Activated CD8-positive, alpha-beta memory T cell treated with anti-CD3 and anti-CD28 coated beads, Interleukin-2, amount 50 U/mL, for 48 hours (primary cell): ENCODE data around the gene SLC26A1.
"Not testable (repeated sequence)": the region's sequence is repeated elsewhere in the genome, so short reads cannot be mapped to it uniquely, and the experiment has no call there.

ENCODE experiments used
- DNase-seq: peaks from one replicate; pipeline ENCODE4 v3.0.0-alpha.2; 2020

Gene SLC26A1

DNA sequence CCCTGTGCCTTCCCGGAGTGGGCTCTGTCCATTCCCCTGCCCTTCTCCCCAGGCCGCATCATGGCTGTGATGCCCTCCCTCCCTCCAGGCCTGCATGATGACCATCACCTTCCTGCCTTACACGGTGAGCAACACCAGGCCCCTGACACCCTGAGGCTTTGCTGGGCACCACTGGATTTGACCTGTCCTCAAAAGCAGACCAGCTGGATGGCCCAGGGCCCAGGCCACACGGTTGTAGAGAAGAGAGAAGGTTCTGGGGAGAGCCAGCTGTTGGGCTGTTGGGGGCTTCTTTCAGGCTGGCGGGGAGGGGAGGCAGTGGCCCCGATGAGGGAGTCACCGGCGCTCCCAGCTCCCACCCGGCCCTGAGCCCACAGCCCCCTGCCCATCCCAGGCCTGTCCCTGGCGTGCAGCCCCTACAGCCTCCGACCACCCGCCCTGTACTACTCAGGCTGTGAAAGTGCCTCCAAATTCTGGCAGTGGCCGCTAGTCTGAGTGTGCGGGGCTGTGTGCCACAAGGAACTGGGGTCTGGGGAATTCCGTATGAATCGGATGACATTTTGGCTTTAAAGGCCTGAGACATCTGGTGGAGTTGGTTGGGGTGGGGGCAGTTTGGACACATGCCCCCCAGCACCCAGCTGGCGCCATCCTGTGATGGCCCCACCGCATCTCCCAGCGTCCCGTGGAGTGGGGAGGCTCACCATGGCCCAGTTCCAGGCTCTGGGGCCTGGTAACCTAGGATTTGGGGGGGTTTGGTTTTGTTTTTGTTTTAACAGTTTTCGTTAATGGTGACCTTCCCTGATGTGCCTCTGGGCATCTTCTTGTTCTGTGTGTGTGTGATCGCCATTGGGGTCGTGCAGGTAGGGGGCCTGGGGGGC is 41.4 kb downstream of the SLC26A1 start:
- DNase-seq = no peak

DNA sequence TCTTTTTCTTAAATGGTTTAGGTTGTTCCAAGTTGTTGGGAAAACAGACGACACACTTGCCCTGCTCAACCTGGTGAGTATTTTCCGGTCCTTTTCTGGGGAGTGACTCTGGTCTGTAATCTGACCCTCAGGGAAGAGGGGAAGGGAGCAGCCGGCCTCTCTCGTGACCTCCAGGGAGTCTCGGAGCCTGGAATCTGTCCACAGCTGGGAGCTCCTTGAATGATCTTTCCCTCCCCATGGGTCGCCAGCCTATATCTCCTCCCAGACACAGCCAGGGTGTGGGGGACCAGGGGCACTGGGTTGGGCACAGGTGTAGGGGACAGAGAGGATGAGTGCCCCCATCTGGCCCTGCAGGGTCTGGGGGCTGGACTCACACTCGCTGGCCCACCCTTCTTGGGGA is 42.0 kb downstream of the SLC26A1 start:
- DNase-seq = no peak

DNA sequence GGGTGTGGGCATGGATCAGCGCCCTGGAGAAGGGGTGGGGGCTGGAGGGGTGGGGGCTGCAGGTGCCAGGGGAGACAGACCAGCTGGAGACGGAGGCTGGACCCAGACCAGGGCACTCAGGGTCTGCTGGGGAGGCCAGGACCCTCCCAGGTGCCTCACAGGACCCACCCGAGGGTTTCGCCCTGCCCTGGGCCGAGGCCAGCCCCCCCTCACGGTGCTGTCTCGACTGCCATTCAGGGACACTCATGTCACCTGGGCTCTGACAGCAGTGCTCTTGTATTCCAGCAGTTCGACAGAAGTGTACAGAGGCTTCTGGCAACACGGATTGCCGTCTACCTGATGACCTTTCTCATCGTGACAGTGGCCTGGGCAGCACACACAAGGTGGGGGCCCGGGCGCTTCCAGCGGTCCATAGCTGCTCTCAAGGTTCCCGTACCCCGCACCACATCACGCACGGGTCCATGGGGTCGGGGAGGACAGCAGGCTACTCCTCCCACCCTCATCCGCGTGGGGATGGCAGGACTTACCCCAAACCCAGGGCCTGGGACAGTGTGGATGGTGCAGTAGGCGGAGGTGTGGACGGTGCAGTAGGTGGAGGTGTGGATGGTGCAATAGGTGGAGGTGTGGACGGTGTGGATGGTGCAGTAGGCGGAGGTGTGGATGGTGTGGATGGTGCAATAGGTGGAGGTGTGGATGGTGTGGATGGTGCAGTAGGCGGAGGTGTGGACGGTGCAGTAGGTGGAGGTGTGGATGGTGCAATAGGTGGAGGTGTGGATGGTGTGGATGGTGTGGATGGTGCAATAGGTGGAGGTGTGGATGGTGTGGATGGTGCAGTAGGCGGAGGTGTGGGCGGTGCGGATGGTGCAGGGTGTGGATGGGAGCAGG is 42.8 kb downstream of the SLC26A1 start:
- DNase-seq = no peak

DNA sequence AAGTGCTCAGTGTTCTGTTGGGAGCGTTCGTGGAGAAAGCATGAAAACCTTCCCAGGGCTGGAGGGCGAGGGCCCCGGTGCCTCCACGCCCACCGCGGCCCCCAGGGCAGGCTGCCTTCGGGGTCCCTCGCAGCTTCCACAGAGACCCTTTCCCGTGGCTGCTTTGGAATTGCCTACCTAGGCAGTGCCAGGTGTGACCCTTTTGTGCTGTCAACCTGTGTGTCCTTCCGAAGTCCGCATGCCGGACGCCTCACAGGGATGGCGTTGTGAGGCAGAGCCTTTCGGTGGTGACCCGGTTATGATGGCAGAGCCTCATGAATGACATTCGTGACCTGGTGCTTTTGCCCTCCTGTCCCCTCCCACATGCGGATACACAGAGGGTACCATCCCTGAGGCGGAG is 43.5 kb downstream of the SLC26A1 start:
- DNase-seq = no peak

DNA sequence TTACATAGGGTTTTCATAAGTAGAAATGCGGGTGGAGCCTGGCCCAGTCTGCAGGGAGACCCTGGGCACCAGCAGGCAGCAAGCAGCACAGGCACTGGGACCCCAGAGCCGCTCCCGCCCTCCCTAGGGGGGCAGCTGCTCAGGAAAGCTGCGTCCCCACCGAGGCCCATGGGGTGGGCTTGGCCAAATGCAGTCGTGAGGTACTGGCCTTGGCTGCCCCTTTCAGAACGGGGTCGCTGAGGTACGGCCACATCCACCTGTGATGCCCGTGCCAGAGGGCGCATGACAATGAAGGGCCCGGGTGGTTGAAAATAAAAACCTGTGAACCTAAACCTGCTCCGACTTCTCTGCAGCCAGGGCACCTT is 44.3 kb downstream of the SLC26A1 start:
- no peak for DNase-seq

DNA sequence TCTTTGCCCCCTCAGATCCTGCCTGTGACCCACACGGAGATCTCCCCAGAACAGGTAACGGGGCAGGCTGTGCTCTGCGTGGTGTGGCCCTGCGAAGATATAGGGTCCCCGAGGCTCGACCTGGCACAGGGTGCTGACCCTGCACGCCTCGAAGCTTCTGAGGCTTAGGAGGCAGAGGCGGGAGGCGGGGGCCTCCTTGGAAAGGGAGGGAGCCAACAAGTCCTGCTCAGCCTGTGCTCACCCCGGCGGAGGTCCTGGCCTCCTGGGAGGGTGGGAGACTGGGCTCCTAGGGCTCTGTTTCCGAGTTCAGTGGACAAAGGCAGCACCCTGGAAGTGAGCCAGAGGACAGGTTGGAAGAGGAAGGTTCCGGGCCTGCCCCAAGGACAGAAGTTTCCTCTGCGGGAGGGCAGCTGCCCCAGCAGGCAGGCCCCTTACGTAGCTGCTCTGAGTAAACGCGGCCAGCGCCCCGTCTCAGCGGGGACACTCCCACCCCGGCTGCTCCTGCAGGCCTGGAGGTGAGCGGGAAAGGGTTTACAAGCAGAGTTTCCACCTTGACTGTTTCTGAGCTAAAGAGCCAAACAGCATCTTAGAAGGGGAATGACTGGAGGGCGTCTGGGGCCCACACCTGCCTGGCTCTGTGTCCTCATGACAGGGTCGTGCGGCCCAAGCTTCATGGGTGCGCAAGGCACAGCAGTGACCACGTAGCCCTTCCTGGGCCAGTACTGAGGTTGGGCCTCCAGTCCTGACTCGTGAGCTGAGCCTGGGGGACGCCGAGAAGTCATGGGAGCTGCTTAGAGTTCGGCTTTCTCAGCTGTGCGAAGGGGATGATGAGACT is 44.9 kb downstream of the SLC26A1 start:
- no peak for DNase-seq

DNA sequence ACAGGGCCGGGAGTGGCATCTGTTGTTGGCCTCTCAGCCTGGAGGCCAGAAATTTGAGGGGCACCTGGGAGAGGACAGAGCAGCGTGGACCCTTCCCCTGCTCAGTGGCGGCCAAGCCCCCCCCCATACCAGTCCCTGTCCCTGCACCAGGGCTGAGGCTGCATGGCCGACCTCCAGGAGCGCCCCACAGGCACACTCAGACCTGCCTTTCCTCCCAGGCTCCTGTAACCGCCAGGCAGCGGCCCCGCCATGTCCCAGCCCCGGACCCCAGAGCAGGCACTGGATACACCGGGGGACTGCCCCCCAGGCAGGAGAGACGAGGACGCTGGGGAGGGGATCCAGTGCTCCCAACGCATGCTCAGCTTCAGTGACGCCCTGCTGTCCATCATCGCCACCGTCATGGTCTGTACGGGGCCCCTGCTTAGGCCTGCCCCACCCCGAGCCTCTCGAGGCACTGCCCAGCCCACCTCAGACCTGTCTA is 45.7 kb downstream of the SLC26A1 start:
- no peak for DNase-seq

DNA sequence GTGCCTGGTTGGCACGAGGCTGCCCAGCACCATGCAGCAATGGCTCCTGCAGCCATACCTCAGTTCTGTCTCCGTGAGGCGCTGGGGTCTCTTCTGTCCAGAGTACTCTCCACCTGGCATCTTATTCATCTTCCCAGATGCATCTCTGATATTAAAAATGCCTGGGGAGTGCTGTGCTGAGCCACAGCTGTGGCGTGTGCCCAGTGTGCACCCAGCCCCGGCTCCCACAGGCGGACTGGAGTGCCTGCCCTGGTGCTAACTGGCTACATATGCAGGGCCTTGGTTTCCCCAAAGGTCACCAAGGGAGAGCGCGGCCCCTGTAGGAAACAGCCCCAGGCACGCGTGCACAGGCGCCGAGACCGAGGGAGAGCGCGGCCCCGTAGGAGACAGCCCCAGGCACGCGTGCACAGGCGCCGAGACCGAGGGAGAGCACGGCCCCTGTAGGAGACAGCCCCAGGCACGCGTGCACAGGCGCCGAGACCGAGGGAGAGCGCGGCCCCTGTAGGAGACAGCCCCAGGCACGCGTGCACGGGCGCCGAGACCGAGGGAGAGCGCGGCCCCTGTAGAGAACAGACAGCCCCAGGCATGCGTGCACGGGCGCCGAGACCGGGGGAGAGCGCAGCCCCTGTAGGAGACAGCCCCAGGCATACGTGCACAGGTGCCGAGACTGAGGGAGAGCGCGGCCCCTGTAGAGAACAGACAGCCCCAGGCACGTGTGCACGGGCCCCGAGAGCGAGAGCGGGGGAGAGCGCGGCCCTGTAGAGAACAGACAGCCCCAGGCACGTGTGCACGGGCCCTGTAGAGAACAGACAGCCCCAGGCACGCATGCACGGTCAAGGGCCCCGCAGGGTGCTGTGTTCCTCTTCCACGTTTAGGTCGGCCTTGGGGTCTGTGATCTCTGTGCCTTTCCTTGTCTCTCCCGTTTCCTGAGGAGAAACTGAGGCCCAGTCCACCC is 46.4 kb downstream of the SLC26A1 start:
- no peak for DNase-seq

DNA sequence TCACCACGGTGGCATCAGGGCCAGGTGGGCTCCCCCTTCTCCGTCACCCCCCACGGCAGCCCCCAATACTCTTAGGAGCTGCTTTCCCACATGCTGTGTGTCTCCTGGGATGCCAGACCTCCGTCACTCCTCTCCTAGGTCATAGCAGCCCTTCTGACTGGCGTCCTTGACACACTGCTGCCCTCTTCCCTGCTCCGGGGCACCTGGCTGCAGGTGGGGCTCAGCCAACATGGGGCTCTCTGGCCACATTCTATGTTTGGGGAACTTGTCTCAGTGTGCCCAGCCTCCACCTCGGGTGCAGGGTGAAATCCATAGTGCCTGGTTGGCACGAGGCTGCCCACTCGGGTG is 47.1 kb downstream of the SLC26A1 start:
- no peak for DNase-seq

DNA sequence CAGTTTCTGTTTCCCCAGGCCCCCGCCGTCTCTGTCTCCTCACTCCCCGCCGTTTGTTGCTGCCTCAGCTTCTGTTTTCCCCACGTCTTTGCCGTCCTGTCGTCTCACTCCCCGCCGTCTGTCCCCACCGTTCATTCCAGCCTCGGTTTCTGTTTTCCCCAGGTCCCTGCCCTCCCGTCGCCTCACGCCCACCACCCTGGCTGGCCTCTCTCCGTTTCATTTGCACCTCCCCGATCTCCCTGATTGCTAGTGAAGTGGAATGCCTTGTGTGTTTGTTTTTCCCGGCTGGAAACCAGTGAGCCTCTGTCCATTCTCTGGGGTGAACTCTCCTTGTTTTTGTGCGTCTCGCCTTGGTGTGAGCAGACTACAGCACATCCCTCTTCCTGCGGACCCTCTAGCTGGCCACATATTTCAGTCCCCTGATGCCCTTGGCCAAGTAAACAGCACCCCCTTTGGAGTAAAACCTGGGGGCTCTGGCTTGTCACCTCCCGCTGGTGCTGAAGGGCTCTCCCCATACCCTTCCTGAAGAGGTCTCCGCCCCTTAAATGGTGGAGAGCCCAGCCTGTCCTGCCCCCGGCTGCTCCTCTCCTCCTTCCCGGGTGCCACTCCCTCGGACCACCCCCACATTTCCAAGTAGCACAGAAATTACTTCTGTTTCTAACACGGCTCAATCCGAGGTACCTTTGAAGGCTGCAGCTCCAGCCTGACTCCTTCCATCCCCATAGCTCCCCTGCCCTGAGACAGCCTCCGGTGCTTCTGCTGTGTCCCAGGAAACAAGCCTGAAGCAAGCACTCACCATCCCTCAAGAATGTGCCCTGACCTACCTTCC is 47.7 kb downstream of the SLC26A1 start:
- no peak for DNase-seq

DNA sequence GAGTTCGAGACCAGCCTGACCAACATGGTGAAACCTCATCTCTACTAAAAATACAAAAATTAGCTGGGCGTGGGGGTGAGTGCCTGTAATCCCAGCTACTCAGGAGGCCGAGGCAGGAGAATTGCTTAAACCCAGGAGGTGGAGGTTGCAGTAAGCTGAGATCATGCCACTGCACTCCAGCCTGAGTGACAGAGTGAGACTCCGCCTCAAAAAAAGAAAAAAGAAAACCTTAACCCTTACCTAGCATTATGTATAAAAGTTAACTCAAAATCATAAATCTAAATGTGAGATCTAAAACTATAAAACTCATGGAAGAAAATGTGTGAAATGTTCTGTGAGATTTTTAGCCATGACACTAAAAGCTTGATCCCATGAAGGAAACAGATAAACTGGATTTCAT is 53.7 kb downstream of the SLC26A1 start:
- DNase-seq = not testable (repeated sequence)
